NOMO-1 (cell line): Measurements from ENCODE around the gene GREB1.

ENCODE experiments used
- DNase-seq, 2 experiments: peaks; one replicate each; lab custom pipeline; 2025; ENCODE audit not compliant: unreplicated experiment in 2 of 2; lab: John Stamatoyannopoulos, UW

GREB1 gene

GRCh38 chr2:11534746-11535484 is 1.1 kb downstream of the GREB1 start:
- no peak for DNase-seq

- no peak for DNase-seq
These were observed 2.1 kb downstream of the GREB1 start for GRCh38 chr2:11535899-11536344.

- DNase-seq = no peak
These were observed 4.1 kb downstream of the GREB1 start for GRCh38 chr2:11537951-11538350.

GRCh38 chr2:11539317-11540147 is 5.7 kb downstream of the GREB1 start:
- no peak for DNase-seq

- DNase-seq = no peak
These were observed 6.5 kb downstream of the GREB1 start for GRCh38 chr2:11540148-11540995.

- DNase-seq = no peak
These were observed 7.3 kb downstream of the GREB1 start for GRCh38 chr2:11540996-11541692.

- DNase-seq = no peak
These were observed 7.9 kb downstream of the GREB1 start for GRCh38 chr2:11541693-11542274.

GRCh38 chr2:11542275-11542819 is 8.5 kb downstream of the GREB1 start:
- no peak for DNase-seq

- DNase-seq = no peak
These were observed 9.7 kb downstream of the GREB1 start for GRCh38 chr2:11543337-11544216.

- no peak for DNase-seq
These were observed 12.2 kb downstream of the GREB1 start for GRCh38 chr2:11546072-11546471.

- no peak for DNase-seq
These were observed 14.2 kb downstream of the GREB1 start for GRCh38 chr2:11547912-11548497.

- no peak for DNase-seq
These were observed 16.5 kb downstream of the GREB1 start for GRCh38 chr2:11550302-11550701.

- DNase-seq = no peak
These were observed 17.2 kb downstream of the GREB1 start for GRCh38 chr2:11550901-11551568.

- DNase-seq = no peak
These were observed 17.9 kb downstream of the GREB1 start for GRCh38 chr2:11551569-11552259.

GRCh38 chr2:11552260-11552638 is 18.4 kb downstream of the GREB1 start:
- DNase-seq = no peak

- DNase-seq = peak; percentile 76 to 85
These were observed 20.0 kb downstream of the GREB1 start for GRCh38 chr2:11553661-11554398.

- no peak for DNase-seq
These were observed 20.5 kb downstream of the GREB1 start for GRCh38 chr2:11554399-11554716.
